ENCODE results near the gene VPS35.
A peak's percentile ranks its signal among the peaks of the same experiment; 100 is the strongest.

Gene VPS35

DNA sequence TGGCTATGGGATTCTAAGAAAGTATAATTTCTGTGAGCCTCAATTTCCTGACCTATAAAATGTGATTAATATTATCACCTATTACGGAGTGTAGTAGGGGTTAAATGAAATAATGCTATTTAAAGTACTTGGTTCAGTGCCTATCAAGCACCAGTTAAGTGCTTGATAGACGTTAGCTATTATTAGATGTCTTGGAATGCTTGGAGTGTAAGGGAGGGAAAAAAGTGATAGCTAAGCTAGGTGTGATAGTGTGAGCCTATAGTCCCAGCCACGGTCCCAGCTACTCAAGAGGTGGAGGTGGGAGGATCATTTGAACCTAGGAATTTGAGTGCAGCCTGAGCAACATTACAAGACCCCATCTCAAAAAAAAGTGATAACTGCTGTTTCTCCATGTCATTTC lies 8.0 kb upstream of the VPS35 start:
- H3K27me3 ChIP-seq: no peaks in the 10 kb centered on the region
- no peak for DNase-seq
- no peaks in the 10 kb centered on the region for H3K4me1 ChIP-seq
- TF ChIP-seq, protein P1, sequence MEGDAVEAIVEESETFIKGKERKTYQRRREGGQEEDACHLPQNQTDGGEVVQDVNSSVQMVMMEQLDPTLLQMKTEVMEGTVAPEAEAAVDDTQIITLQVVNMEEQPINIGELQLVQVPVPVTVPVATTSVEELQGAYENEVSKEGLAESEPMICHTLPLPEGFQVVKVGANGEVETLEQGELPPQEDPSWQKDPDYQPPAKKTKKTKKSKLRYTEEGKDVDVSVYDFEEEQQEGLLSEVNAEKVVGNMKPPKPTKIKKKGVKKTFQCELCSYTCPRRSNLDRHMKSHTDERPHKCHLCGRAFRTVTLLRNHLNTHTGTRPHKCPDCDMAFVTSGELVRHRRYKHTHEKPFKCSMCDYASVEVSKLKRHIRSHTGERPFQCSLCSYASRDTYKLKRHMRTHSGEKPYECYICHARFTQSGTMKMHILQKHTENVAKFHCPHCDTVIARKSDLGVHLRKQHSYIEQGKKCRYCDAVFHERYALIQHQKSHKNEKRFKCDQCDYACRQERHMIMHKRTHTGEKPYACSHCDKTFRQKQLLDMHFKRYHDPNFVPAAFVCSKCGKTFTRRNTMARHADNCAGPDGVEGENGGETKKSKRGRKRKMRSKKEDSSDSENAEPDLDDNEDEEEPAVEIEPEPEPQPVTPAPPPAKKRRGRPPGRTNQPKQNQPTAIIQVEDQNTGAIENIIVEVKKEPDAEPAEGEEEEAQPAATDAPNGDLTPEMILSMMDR (IDR thresholded peaks at IDR 0.05; ENCODE audit: low read depth, low read length): no peak
- H3K36me3 ChIP-seq: peaks cover 50% of the 10 kb centered on the region
- H3K9me3 ChIP-seq: no peaks in the 10 kb centered on the region
- no peak overlapping the region for H3K4me3 ChIP-seq (ENCODE audit: low read depth, low read length)

DNA sequence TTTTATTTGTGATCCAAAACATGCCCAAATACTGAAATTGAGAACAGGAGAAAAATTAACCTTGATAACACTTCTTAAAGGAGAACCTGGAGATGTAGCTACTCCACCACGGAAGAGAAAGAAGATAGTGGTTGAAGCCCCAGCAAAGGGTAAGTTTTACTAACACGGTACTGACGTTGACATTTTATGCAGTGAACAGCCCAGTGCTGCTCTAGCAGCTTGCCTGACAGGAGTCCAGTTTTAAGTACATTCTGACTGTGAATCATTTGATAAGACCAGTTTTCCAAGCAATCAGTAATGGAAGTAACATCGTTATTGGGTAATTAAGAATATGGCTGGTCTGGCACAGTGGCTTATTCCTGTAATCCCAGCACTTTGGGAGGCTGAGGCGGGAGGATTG lies 7.0 kb upstream of the VPS35 start:
- no peaks in the 10 kb centered on the region for H3K4me1 ChIP-seq
- H3K4me3 ChIP-seq (ENCODE audit: low read depth, low read length): no peak overlapping the region
- H3K27me3 ChIP-seq: no peaks in the 10 kb centered on the region
- TF ChIP-seq, protein P1 (IDR thresholded peaks at IDR 0.05; ENCODE audit: low read depth, low read length): no peak
- no peak for DNase-seq
- H3K9me3 ChIP-seq: no peaks in the 10 kb centered on the region
- peaks cover 59% of the 10 kb centered on the region for H3K36me3 ChIP-seq

DNA sequence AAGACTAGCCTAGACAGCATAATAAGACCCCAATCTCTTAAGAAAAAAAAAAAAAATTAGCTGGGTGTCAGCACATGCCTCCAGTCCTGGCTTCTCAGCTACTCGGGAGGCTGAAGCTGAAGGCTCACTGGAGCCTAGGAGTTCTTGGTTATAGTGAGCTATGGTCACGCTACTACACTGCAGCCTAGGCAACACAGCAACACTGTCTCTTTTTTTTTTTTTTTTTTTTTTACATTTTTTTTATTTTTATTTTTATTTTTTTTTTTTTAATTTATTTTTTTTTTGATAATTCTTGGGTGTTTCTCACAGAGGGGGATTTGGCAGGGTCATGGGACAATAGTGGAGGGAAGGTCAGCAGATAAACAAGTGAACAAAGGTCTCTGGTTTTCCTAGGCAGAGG lies 4.6 kb upstream of the VPS35 start:
- Histone ChIP-seq H3K9me3 (no peaks in the 10 kb centered on the region), H3K27me3 (no peaks in the 10 kb centered on the region), H3K36me3 (peaks cover 58% of the 10 kb centered on the region), H3K4me1 (no peaks in the 10 kb centered on the region), H3K4me3 (ENCODE audit: low read depth, low read length) (no peak overlapping the region)
- TF ChIP-seq, protein P1 (IDR thresholded peaks at IDR 0.05; ENCODE audit: low read depth, low read length): no peak
- no peak for DNase-seq

DNA sequence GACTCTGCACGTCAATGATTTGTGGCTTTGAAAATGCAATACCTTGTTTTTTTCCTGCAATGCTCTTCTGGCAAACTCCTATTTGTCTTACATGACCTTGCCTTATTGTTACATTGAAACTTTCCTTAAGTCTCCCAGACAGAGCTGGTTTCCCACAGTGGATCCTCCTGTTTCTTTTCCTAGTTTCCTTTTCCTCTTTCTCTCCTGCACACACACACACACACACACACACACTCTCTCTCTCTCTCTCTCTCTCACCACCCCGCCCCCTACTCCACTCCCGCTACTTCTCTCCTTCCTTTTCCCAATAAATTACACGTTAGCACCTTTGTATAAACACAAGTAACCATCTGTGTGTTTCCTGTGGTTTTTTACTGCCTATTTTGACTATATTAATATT lies 2.7 kb upstream of the VPS35 start:
- Histone ChIP-seq H3K4me1 (no peaks in the 10 kb centered on the region; the same call in 1 of the 2 replicates), H3K36me3 (peaks cover 45% of the 10 kb centered on the region), H3K4me3 (ENCODE audit: low read depth, low read length) (peak overlapping the region; percentile 89), H3K27me3 (no peaks in the 10 kb centered on the region), H3K9me3 (no peaks in the 10 kb centered on the region)
- DNase-seq: no peak
- TF ChIP-seq, protein P1 (IDR thresholded peaks at IDR 0.05; ENCODE audit: low read depth, low read length): no peak

DNA sequence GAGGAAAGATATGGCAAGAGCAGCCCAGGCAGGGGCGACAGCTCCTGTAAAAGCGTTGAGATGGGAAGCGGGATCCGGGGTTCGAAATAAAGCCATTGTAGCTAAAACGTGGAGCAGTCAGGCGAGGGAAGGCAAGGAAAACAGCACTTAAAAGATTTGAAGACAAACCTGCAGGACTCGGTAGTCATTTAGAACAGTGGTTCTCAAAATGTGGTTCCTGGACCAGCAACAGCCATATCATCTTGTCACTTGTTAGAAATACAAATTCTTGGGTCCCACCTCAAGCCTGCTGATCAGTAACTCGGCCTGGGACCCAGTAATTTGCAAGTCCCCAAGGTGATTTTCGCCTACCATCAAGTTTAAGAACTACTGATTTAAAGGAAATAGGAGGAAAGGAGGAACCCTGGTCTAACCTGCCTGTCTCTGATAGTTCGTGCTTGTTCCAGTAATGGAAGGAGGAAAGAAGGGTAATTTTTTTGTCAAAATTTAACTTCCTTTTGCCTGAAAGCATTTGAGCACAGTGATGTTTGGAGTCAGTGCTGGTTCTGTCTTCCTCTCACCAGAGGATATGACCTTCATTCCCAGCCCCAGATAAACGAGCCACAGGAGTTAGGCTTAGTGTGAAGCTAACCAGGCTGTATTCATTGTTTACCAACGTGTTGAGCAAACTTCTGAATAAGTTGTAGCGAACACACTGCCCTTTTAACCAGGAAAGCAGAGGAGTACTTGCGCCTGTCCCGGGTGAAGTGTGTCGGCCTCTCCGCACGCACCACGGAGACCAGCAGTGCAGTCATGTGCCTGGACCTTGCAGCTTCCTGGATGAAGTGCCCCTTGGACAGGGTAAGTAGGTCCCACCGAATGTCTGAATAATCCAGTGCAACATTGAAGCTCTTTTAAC lies 1.6 kb upstream of the VPS35 start:
- H3K9me3 ChIP-seq: no peaks in the 10 kb centered on the region
- DNase-seq: no peak

More for the DNA sequence above, 1.6 kb upstream of the VPS35 start:
- Histone ChIP-seq H3K4me3 (ENCODE audit: low read depth, low read length) (peak overlapping the region; percentile 89), H3K27me3 (no peaks in the 10 kb centered on the region), H3K4me1 (no peaks in the 10 kb centered on the region; the same call in 1 of the 2 replicates), H3K36me3 (peaks cover 33% of the 10 kb centered on the region)
- TF ChIP-seq, protein P1 (IDR thresholded peaks at IDR 0.05; ENCODE audit: low read depth, low read length): no peak
